DOHH2 (cell line): ENCODE measurements around the gene KAZALD1.

Source experiments
- EZH2phosphoT487 ChIP-seq: fragments of 200-600 bp; sonication (generic); IDR thresholded peaks from 2 replicates; pipeline ENCODE4 v1.6.1; 2017; ENCODE audit warnings: borderline replicate concordance, mild to moderate bottlenecking, antibody characterized with exemption, low read length, moderate library complexity, mixed read lengths
- TF ChIP-seq, protein P1 (sequence below): fragments of 200-600 bp; sonication (generic); IDR thresholded peaks from one replicate; pipeline ENCODE4 v1.5.1; 2014; ENCODE audit warnings: antibody characterized with exemption, mild to moderate bottlenecking, low read depth, low read length; ENCODE audit not compliant: poor library complexity, severe bottlenecking

DNA sequence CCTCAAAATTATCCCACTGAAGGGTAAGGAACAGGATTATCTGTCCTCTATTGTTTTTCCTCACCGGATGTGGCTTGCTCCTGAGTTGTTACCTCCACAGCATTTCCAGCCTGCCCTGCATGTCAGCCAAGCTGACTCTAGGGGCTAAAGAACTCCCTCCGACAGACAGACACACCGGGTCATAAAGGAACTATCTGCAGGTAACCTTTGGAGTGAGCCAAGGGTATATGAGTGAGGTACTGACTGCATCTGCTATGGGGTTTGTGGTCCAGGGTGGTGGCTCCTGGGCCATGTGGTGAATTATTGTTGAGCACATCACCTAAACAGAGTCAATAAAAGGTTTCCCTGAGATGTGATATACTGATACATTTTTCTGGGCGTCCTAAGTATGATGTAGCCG, 6.9 kb upstream of the KAZALD1 start:
- TF ChIP-seq, protein P1, sequence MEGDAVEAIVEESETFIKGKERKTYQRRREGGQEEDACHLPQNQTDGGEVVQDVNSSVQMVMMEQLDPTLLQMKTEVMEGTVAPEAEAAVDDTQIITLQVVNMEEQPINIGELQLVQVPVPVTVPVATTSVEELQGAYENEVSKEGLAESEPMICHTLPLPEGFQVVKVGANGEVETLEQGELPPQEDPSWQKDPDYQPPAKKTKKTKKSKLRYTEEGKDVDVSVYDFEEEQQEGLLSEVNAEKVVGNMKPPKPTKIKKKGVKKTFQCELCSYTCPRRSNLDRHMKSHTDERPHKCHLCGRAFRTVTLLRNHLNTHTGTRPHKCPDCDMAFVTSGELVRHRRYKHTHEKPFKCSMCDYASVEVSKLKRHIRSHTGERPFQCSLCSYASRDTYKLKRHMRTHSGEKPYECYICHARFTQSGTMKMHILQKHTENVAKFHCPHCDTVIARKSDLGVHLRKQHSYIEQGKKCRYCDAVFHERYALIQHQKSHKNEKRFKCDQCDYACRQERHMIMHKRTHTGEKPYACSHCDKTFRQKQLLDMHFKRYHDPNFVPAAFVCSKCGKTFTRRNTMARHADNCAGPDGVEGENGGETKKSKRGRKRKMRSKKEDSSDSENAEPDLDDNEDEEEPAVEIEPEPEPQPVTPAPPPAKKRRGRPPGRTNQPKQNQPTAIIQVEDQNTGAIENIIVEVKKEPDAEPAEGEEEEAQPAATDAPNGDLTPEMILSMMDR = no peak
- TF ChIP-seq EZH2phosphoT487 = no peak
